GM12875 (cell line): ENCODE results near the gene CDC34.

ENCODE experiments used
- H3K4me3 ChIP-seq: one replicate; pipeline ENCODE4 v1.5.1; 2011; ENCODE audit warnings: low read depth, low read length, control low read depth
- TF ChIP-seq, protein P1 (sequence below): IDR thresholded peaks from 2 replicates; pipeline ENCODE4 v1.5.1; 2011; ENCODE audit warnings: low read depth, mild to moderate bottlenecking, control low read depth, inconsistent platforms, low read length, moderate library complexity, borderline replicate concordance; ENCODE audit not compliant: insufficient read depth

The CDC34 gene

GRCh38 chr19:531753-532560, at the start of gene CDC34:
Gene CDC34, plus strand, starts transcription at chr19:531760. Its CDS starts 172 bp downstream, at chr19:531932.
- H3K4me3 ChIP-seq = peak within 1 kb of the TSS; percentile 91
- TF ChIP-seq, protein P1, sequence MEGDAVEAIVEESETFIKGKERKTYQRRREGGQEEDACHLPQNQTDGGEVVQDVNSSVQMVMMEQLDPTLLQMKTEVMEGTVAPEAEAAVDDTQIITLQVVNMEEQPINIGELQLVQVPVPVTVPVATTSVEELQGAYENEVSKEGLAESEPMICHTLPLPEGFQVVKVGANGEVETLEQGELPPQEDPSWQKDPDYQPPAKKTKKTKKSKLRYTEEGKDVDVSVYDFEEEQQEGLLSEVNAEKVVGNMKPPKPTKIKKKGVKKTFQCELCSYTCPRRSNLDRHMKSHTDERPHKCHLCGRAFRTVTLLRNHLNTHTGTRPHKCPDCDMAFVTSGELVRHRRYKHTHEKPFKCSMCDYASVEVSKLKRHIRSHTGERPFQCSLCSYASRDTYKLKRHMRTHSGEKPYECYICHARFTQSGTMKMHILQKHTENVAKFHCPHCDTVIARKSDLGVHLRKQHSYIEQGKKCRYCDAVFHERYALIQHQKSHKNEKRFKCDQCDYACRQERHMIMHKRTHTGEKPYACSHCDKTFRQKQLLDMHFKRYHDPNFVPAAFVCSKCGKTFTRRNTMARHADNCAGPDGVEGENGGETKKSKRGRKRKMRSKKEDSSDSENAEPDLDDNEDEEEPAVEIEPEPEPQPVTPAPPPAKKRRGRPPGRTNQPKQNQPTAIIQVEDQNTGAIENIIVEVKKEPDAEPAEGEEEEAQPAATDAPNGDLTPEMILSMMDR = no peak

- TF ChIP-seq, protein P1 = no peak
- no peak overlapping the region for H3K4me3 ChIP-seq
These were observed 49.1 kb upstream of the CDC34 start for GRCh38 chr19:482186-483041.

- TF ChIP-seq, protein P1 = no peak
- no peak overlapping the region for H3K4me3 ChIP-seq
These were observed 48.1 kb upstream of the CDC34 start for GRCh38 chr19:483332-484072.

DNA sequence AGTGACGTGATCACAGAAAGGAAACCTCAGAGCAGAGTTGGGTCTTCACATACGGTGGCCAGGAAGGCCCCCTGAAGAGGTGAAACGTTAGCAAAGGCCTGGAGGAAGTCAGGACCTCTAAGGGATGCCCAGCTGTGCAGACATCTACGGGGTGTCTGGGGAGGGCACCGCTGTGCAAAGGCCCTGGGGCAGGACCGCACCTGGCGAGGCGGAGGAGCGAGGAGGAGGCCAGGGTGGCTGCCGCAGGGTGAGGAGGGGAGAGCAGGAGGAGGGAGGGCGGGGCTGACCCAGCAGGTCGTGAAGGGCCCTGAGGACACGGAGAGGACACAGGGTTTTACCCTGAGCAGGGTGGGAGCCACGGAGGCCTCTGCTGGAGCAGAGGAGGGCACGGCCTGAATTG, 47.1 kb upstream of the CDC34 start:
- TF ChIP-seq, protein P1 = no peak
- no peak overlapping the region for H3K4me3 ChIP-seq

- H3K4me3 ChIP-seq = no peak overlapping the region
- TF ChIP-seq, protein P1 = no peak
These were observed 46.5 kb upstream of the CDC34 start for GRCh38 chr19:485077-485476.

DNA sequence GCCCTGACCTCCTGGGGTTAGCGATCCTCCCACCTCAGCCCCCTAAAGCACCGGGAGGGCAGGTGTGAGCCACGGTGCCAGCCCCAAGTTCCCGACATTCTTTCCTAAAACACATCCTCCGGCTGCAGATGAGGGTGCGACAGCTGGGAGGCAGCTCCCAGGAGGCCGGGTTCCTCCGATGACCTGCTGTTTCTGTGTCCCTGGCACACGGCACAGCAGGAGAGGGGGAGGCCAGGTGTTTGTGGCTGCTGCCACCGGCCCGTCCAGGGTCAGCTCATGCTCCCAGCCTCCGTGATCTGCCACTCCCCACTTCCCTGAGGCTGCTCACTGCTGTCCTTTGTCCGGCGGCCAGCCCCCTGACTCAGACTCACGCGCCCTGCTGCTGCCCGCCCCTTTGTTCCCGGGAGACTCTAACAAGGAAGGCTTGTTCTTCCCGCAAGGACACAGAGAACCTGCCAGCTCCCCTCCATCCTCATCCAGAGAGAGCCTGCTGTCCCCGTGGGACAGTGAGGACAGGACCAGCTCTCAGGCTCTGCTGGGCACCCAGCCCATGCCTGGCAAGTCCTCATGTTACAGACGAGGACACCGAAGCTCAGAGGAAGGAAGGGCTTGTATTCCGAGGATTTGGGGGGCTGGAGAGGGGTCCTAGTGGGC, 45.9 kb upstream of the CDC34 start:
- H3K4me3 ChIP-seq = no peak overlapping the region
- TF ChIP-seq, protein P1 = no peak
